CD4-positive, alpha-beta T cell treated with Interleukin-4 for 1 hour (primary cell): Measurements from ENCODE around the gene PPP1R3D.

Source experiments
- DNase-seq, 2 donors: peaks; one replicate each; pipeline ENCODE4 v3.0.0-alpha.2; 2020 to 2022

Gene PPP1R3D

GRCh38 chr20:59948212-59948611, 8.1 kb upstream of the PPP1R3D start:
- no peak for DNase-seq

GRCh38 chr20:59947376-59947775, 7.3 kb upstream of the PPP1R3D start:
- no peak for DNase-seq

GRCh38 chr20:59945731-59946130, 5.6 kb upstream of the PPP1R3D start:
- no peak for DNase-seq

- DNase-seq = no peak
Measured at GRCh38 chr20:59945175-59945574, 5.1 kb upstream of the PPP1R3D start.

DNA sequence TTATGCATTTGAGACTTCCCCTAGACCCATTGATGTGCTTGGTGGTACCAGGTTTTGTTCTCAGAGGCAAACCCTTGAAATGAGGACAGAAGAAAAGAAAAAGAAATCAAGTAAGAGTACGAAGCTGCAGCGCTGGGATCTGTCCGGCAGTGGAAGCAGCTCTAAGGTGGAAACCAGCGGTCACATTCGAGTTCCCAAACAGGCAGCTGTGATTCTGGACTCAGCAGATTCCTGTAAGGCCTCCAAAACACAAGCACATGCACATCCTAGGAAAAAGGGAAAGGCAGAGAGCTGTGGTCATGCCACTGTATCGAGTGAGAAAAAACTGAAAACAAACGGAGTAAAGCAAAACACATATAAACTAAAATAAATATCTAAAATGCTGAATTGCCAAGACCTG, 4.6 kb upstream of the PPP1R3D start:
- DNase-seq = no peak

DNA sequence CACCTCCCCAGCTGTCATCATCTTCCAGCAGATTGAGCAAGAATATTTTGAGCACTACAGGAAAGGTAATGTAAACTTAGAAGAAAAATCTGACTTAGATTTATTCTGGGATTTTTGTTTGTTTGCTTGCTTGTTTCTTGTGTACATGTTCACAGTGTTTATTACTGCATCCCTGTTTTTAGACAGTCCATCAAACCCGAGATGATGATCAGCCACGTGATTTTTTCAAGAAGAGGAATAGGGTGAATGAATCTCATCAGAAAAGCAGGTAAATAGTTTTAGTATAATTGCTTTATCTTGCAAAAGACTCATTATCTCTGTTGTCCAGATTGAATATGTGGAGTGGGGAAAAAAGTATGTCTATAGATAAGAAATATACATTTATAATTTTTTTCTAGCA, 2.1 kb upstream of the PPP1R3D start:
- no peak for DNase-seq

GRCh38 chr20:59940956-59941294, 820 bp upstream of the PPP1R3D start:
- DNase-seq = no peak

- no peak for DNase-seq
Measured at GRCh38 chr20:59939879-59940128, 301 bp downstream of the PPP1R3D start.

DNA sequence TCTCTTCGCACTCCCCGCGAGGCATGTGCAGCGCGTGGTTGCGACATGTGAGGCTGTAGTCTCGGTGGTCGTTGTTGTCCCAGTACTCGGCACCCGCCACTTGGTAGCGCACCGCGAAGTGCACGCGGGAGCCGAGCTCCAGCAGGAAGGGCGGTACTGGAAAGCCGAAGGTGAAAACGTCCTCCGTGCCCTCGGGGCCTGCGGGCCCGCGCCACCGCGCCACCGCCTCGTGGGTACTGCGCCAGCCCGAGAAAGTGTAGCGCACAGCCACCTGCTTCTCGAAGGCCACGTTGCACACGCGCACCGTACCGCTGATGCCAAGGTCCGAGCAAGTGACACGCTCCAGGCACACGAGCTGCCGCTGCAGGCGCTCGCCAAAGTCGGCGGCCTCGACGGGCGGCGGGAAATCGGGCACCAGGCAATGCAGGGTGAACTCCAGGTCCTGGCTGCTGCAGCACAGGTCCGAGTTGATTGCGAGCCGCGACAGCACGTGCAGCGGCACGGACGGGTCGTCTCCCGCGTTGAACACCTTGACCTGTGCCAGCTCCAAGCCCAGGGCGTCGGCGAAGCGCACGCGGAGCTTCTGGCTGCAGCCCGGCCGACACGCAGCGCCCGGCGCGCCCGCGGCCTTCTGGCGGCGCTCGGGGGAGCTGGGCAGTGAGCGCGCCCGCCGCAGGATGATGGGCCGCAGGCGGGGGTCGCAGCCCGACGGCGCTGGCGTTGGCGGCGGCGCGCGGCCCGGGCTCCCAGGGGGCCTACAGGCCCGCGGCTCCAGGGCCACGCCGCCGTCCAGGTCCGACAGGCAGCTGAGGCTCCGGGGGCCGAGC, 840 bp downstream of the PPP1R3D start:
- no peak for DNase-seq

- no peak for DNase-seq
Measured at GRCh38 chr20:59938696-59939051, 1.4 kb downstream of the PPP1R3D start.

- DNase-seq = no peak
Measured at GRCh38 chr20:59938221-59938620, 1.9 kb downstream of the PPP1R3D start.

DNA sequence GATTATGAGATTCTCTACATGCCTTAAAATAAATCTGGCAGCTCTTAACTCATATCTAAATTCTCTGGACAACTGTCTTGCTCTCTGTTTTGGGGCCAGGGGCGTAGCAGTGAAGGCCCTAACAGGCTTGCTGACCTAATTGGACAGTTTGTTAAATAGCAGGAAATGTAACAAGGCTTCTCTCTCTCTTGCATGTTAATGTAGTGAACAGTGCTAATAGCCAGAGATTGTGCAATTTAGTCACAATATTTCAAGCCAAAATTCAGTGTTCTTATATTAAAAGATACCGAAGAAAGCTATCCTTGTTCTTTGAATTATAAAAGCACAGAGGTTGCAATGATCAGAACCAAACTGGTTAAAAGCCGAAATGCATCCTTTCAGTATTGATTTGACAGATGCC, 3.0 kb downstream of the PPP1R3D start:
- no peak for DNase-seq

DNA sequence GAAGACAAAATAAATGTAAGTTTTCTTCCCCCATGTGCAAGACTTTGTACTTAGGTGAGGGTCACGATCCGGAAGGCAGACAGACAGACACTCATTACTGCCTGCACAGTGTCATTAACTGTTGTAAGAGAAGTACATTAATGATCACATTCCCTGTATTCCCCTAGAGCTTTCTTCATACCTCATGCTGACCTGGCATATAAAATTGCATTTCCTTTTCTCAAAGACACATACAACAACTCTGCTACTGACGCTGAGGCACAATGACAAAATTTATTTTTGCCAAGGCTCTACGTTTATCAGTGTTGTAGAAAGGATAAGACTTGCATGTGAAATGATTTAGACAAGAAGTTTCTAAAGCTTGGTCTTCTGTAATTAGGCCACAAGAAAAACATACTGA, 3.7 kb downstream of the PPP1R3D start:
- no peak for DNase-seq

DNA sequence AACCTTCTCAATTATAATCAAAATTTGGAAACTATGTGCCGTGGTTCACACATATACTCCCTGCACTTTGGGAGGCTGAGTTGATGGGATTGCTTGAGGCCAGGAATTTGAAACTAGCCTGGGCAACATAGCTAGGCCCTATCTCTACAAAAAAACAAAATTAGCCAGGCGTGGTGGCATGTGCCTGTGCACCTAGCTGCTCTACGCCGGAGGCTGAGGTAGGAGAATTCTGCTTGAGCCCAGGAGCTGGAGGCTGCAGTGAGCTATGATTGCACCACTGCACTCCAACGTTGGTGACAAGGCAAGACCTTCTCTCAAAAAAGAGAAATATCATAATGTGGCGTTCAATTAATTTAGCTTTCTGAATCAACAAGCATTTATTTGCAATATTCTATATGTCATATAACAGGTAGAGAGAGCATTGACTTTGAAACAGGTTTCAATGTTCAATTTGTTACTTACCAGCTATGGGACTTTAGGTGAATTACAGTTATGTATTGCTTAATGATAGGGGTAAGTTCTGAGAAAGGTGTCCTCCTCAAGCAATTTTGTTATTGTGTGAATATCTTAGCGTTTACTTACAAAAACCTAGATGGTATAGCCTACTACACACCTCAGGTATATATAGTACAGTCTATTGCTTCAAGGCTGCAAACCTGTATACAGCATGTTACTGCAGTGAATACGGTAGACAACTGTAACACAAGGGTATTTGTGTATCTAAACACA, 4.5 kb downstream of the PPP1R3D start:
- no peak for DNase-seq

GRCh38 chr20:59933849-59934585, 6.1 kb downstream of the PPP1R3D start:
- DNase-seq = peak; percentile 76 to 79

GRCh38 chr20:59933296-59933848, 6.7 kb downstream of the PPP1R3D start, which contains the start of gene SYCP2:
Gene SYCP2 (minus strand): TSS chr20:59933637. CDS start chr20:59922413, 11,224 bp downstream.
- peak; percentile 70 to 73 for DNase-seq

DNA sequence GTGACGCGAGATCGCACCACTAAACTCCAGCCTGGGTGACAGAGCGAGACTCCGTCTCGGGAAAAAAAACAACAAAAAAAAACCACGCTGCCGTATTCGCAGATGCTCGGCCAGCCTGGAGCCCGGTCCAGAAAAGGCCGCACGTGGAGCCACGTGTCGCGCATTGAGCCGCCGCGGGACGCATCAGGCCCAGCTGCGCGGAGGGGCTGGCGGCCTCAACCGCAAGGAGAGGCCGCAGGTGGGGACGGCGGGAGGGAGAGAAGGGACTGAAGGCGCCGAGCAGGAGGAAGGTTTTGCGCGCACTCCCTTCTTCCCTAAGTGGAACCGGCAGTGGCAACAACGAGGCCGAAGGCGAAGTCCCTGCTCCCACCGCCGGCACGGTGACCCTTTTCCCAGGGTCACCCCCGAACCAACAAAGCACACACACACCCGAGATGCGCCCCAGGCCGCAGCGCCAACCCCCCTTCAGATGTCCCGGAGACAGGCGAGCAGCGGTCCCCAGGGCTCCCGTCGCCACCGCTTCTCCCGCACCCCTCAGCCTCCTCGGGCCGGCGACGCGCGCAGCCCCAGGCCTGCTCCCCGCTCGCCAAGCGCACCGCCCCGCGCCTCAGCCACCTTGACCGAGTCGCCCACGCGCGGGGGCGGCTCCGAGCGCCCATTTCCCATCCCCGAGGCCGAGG, 7.3 kb downstream of the PPP1R3D start:
- DNase-seq = no peak

DNA sequence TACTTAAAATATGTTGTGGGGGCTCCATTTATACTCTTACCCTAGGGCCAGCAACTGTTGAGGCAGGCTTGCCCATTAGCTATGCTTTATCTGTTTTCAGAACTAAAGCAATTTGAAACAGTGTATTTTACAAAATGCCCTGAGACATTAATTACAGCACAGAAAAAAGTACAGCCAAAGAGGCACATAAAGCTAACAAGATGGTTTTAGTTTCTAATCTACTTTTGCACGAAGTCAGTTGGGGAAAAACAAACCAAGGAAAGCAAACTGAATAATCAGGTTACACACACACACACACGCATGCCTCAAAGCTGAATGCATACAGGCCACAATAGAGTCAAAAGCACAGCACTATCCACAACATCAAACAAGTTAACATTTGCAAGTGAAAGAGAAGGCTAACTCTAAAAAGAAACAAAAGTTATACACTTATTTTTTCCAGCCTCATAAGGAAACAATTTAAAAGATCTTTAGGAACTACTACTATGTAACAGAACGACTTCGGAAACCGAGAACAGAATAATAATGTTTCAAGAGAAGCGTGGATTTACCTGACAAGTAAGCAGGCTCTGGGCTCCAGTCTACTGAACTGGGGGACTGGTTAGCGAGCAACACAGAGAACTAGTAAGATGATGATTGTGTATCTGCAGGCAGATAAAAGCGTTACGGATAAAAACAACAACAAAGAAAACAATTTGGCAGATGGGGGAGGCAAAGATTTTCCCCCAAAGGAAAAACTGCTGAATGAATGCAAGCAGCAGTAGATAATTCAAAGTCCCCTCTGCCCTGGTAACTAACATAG, 8.4 kb downstream of the PPP1R3D start:
- no peak for DNase-seq

- DNase-seq = no peak
Measured at GRCh38 chr20:59925899-59926298, 14.2 kb downstream of the PPP1R3D start.

DNA sequence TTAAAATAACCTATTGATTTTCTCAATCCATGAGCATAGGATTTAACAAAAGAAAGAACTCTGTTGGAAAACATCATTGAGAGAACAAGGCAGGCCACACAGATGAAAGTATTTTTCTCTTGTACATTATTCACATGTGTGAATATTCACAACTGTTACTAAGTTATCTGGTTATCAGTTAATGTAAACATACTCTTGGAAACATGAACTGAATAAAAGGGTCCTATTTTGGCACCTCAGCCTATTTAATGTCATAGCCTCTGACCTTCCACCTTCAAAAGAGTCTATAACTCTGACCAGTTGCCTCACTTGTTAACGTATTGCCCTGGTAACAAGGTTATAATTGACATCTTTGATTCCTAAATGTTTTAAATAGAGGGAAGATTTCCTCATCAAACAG, 14.7 kb downstream of the PPP1R3D start:
- DNase-seq = no peak

GRCh38 chr20:59923514-59923913, 16.6 kb downstream of the PPP1R3D start:
- DNase-seq = no peak

DNA sequence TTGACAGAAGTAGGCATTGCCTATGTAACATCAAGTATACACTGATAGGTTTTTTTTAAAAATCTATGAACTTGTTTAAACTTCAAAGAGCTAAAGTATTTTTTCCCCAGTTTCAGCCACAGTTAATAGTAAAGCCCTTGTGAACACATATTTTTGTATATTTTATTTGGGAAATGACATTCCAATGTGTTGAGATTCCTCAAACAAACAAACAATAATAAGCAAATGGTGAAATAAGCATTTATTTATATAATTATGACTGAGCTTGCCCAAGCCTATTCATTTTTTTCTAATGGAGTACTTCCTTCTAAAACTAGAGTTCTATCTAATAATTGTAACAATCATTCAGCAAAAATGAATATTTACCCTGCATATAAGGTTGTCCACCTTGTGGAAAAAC, 19.2 kb downstream of the PPP1R3D start:
- DNase-seq = no peak
